ENCODE data around the gene ZNF536.

DNA sequence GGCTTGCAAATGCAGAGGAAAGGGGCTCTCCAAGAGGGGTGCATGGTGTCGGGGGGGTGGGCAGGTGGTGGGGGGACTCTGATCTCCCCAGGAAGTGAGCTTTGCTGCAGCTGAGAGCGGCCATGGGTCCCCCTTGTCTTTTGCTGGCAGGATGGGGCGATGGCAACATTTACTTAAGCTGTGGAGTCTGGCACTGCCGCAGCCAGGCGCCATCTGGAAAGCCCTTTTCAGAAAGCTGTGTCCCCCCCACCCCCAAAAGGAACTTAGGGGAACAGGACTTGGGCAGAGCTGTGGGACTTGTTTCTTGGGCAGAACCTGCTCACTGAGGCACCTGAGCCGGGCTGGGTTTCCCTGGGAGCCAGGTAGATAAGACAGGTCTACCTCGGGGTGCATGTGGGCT is 80.7 kb downstream of the ZNF536 start:
- TF ChIP-seq POLR2A (IDR thresholded peaks at IDR 0.05): no peak
- TF ChIP-seq, protein P1, sequence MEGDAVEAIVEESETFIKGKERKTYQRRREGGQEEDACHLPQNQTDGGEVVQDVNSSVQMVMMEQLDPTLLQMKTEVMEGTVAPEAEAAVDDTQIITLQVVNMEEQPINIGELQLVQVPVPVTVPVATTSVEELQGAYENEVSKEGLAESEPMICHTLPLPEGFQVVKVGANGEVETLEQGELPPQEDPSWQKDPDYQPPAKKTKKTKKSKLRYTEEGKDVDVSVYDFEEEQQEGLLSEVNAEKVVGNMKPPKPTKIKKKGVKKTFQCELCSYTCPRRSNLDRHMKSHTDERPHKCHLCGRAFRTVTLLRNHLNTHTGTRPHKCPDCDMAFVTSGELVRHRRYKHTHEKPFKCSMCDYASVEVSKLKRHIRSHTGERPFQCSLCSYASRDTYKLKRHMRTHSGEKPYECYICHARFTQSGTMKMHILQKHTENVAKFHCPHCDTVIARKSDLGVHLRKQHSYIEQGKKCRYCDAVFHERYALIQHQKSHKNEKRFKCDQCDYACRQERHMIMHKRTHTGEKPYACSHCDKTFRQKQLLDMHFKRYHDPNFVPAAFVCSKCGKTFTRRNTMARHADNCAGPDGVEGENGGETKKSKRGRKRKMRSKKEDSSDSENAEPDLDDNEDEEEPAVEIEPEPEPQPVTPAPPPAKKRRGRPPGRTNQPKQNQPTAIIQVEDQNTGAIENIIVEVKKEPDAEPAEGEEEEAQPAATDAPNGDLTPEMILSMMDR (IDR thresholded peaks at IDR 0.05): no peak

All from Peyer's patch (tissue), 4 donors.